HL-60 (cell line): ENCODE measurements around the gene HELQ.
"Not testable (repeated sequence)": the region's sequence is repeated elsewhere in the genome, so short reads cannot be mapped to it uniquely, and the experiment has no call there.

Experiments used
- DNase-seq, 2 experiments: peaks; one replicate each; pipeline ENCODE4 v3.0.0-alpha.2; 2010 to 2020; ENCODE audit warnings: low read depth in 1 of 2, low spot score in 1 of 2
- H3K27ac ChIP-seq: fragments of 250-450 bp; sonication (Bioruptor Pico); replicated peaks from 2 replicates; pipeline ENCODE4 v1.5.1; 2020; ENCODE audit warnings: mild to moderate bottlenecking, moderate library complexity
- H3K27me3 ChIP-seq: fragments of 250-450 bp; sonication (Bioruptor Pico); 2 replicates; pipeline ENCODE4 v1.5.1; 2021; ENCODE audit warnings: mild to moderate bottlenecking, moderate library complexity; ENCODE audit not compliant: insufficient read depth, poor library complexity, severe bottlenecking
- H3K4me3 ChIP-seq: replicated peaks from 2 replicates; pipeline ENCODE4 v1.5.1; 2011; ENCODE audit warnings: mild to moderate bottlenecking, control low read depth, low read length; ENCODE audit not compliant: insufficient read depth
- CTCF ChIP-seq: IDR thresholded peaks from one replicate; pipeline ENCODE4 v1.5.1; 2011; ENCODE audit warnings: low read length, control low read depth, inconsistent platforms; ENCODE audit not compliant: insufficient read depth
- GABPA ChIP-seq: IDR thresholded peaks from 2 replicates; pipeline ENCODE4 v1.6.1; 2012; ENCODE audit warnings: low read depth
- POLR2AphosphoS5 ChIP-seq: IDR thresholded peaks from 2 replicates; pipeline ENCODE4 v1.6.1; 2012; ENCODE audit warnings: low read depth
- REST ChIP-seq: IDR thresholded peaks from 2 replicates; pipeline ENCODE4 v1.6.1; 2012; ENCODE audit warnings: low read depth; ENCODE audit not compliant: insufficient replicate concordance
- SPI1 ChIP-seq: IDR thresholded peaks from 2 replicates; pipeline ENCODE4 v1.6.1; 2012; ENCODE audit warnings: low read depth, mild to moderate bottlenecking, borderline replicate concordance

HELQ gene

GRCh38 chr4:83405844-83406816 lies 49.5 kb downstream of the HELQ start:
- H3K27ac ChIP-seq: no peak overlapping the region
- H3K27me3 ChIP-seq: no peaks in the 10 kb centered on the region
- no peak for TF ChIP-seq CTCF
- TF ChIP-seq REST: no peak
- TF ChIP-seq SPI1: no peak
- TF ChIP-seq GABPA: no peak
- no peak for TF ChIP-seq POLR2AphosphoS5
- H3K4me3 ChIP-seq: no peak overlapping the region
- no peak for DNase-seq

GRCh38 chr4:83398158-83398557 lies 57.5 kb downstream of the HELQ start:
- H3K4me3 ChIP-seq, H3K27me3 ChIP-seq, DNase-seq, H3K27ac ChIP-seq: not testable (repeated sequence)

GRCh38 chr4:83393908-83394307 lies 61.7 kb downstream of the HELQ start:
- Histone ChIP-seq H3K27ac (no peak overlapping the region), H3K27me3 (no peaks in the 10 kb centered on the region), H3K4me3 (no peak overlapping the region)
- DNase-seq: no peak
- TF ChIP-seq POLR2AphosphoS5 (no peak), CTCF (no peak), SPI1 (no peak), REST (no peak), GABPA (no peak)

GRCh38 chr4:83392562-83392961 lies 63.1 kb downstream of the HELQ start:
- H3K27ac ChIP-seq: no peak overlapping the region
- DNase-seq: no peak
- no peak overlapping the region for H3K4me3 ChIP-seq
- no peaks in the 10 kb centered on the region for H3K27me3 ChIP-seq
- no peak for TF ChIP-seq CTCF
- no peak for TF ChIP-seq GABPA
- TF ChIP-seq REST: no peak
- no peak for TF ChIP-seq POLR2AphosphoS5
- no peak for TF ChIP-seq SPI1
